GM18517 (cell line): ENCODE results near the gene SIVA1.

Experiments
- ATAC-seq: cut with Tn5 transposase; IDR thresholded peaks from one replicate; pipeline ENCODE4 v1.9.1; 2021; ENCODE audit warnings: mild to moderate bottlenecking, moderate library complexity; ENCODE audit not compliant: unreplicated experiment

Gene SIVA1

DNA sequence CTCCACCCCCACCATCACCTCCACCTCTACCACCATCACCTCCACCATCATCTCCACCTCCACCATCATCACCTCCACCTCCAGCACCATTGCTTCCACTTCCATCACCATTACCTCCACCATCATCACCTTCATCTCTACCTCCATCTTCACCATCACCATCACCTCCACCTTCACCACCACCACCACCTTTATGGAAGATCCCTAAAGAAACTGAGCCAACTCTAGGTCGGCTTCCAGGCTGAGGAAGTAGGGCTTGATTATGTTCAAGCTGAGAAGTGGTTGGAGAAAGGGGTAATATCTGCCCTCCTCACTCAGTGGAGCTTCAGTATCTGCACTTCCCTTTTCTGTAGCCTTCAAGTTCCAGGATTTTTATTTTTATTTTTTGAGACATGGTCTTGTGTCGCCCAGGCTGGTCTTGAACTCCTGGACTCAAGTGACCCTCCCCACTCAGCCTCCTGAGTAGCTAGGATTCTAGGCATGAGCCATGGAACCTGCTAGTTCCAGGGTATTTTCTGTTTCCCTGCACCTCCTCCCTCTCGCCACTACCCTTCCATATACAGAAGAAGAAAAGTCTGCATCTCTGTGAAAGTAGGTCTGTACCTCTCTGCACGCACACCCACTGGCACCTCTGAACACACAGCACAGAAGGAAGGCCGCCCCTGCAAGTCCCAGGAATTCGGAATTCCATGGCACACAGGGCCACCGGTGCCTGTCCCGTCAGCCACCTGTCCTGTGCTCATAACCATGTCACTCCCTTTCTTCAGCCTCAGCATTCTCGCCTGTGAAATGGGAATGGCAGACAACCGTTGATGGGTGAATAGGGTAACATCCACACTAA is 53.9 kb downstream of the SIVA1 start:
- no peak for ATAC-seq

- ATAC-seq, result no peak
These were observed 55.5 kb downstream of the SIVA1 start for GRCh38 chr14:104808456-104808855.
